NCI-H526 treated with DMSO at 0.1 percent for 48 hours (cell line): ENCODE measurements around the gene L3MBTL1.

Experiments
- DNase-seq: peaks from one replicate; lab custom pipeline; 2025; lab: John Stamatoyannopoulos, UW

Gene L3MBTL1

DNA sequence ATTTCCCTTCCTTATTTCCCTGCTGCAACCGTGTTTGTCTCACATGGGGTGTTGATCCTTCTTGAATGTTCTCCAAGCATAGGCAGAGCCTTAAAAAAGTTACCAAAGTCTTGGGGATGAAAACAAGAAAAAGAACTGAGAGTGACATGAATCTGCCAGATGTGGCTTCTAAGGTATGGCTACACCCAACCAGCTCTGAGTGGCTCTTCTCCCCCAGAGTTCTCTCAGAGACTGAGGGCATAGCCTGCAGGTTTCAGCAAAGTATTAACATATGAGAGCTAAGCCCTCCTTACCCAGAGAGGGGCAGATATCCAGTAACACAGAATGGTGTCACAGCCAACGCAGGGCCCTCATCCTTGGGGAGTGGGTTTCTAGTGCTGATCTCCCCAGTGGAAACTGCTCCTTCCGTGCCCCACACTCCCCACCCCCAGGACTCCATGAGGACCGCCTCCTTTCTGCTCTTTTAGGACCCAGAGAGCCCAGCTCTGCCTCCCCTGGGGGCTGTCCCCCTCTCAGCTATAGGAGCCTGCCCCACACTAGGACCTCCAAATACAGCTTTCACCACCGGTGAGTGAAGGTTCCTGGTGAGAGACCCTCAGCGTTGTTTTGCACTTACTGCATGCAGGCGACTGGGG lies 28.0 kb downstream of the L3MBTL1 start:
- no peak for DNase-seq

DNA sequence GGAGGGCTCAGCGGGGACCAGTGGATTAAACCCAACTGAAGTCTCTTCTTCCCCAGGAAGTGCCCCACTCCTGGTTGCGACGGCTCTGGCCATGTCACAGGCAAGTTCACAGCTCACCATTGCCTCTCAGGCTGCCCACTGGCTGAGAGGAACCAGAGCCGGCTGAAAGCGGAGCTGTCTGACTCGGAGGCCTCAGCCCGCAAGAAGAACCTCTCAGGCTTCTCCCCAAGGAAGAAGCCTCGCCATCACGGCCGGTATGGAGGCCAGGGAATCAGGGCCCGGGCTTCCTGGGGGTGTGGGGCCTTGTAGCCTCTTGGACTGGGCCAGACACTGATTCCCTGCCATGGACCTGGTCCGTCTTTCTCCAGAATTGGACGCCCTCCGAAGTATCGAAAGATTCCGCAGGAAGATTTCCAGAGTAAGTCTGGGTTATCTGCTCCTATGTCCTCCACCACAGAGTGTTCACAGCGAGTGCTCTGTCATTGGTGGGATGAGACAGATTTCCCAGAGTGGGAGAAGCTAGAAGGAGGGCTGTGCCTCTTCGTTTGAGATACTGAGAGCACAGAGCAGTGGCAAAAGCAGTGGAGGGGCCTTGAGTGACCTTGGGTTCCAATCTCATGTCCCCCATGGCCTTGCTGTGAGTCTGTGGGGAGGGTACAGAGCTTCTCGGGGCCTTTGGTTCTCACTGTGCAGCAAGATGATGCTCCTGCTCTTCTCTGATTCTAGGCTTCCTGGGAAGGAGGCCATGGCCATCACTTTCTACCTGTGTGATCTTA lies 28.7 kb downstream of the L3MBTL1 start:
- DNase-seq = no peak

DNA sequence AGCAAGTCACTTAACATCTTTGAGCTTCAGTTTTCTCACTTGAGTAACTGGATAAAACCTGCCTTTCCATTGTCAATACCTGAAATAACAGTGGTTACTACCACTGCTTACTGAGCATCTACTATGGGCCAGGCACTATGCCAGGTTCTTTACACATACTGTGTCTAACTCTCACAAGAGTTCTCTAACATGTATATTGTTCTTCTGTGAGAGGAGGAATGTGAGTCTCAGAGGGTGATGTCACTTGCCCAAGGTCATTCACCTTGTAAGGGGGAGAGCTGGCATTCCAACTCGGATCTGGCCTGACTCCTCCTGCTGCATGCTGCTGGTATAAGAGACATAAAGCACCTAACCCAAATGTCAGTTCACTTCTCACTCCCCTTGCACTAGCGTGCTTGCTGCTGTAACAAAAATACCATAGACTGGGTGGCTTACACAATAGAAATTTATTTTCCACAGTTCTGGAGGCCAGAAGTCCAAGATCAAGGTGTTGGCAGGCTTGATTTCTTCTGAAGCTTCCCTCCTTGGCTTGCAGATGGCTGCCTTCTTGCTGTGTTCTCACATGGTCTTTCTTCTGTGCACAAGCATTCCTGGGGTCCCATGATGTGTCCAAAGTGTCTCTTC lies 29.4 kb downstream of the L3MBTL1 start:
- no peak for DNase-seq

DNA sequence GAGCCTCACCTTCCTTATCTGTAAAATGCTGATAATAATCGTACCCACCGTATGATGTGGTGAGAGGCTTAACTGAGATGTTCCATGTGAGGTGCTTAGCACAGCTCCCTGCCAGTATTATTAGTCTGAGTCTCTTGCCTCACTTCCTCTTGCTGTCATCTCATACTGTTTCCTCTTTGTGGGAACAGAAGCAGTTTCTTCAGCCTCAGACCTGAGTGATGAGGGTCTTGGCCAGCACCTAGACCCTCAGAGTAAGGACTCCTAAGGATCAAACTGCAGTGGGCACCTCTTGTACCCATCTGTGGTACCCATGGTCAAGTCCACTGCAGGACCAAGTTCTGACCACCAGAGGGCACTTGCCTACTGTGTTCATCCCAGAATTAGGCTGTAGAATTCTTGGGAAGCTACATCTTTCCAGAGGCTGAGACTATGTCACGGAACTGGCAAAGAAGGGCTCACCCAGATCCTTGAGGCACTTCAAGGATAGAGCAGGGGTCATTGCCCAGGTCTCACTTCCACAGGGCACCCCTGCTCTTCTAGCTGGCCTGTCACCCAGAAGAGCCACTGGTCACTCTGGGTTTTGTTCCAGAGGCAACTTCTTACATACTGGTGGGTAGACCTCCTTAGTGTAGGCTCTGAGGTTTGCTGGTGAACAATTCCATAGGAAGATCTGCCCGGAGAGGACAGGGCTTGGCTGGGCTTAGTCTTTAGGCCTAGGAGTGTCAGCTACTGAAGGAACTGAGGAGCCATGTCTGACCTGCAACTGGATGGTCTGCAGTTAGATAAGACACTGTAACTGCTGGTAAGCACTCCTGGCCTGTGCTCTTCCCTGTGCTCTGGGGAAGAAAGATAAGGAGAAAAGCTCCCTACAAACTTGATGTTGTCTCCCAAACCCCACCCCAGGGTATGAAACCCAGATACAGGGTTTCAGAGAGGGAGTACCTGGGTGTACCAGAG lies 30.7 kb downstream of the L3MBTL1 start:
- DNase-seq = peak; percentile 22

DNA sequence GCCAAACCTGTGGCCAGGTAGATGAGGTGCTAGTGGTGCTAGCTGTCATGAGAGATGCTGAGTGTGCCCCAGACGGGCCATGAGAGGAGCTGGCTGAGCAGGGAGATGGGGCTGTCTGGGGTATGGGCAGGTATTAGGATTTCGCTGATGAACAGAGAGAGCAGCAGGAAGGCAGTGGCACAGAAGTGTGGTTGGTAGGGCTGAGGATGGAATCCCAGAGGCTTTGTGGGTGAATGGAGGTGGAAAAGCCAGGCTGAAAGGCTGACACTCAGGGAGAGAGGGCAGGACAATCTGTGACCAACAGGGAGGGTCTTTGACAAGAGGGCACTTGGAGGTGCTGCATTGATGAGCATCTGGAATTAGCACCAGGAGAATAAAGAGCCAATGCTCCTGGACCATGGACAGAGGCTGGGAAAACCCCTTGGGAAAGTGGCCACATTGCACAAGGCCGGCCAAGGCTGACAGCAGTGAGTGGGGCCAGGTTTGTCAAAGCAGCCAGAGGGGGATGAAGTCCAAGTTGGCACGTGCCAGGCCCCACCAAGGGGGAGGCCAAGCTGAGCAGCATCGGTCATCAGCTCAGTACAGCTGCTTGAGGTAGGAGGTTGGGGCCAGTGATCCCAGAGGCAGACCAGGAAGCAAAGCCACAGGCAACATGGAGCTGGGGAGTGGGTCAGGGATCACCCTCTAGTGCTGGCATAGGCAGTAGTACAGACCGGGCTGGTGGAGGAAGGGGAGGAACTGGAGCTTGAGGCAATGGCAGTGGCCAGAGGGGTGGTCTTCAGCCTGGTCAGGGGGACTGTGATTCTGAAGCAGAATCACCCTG lies 31.6 kb downstream of the L3MBTL1 start:
- DNase-seq = no peak

DNA sequence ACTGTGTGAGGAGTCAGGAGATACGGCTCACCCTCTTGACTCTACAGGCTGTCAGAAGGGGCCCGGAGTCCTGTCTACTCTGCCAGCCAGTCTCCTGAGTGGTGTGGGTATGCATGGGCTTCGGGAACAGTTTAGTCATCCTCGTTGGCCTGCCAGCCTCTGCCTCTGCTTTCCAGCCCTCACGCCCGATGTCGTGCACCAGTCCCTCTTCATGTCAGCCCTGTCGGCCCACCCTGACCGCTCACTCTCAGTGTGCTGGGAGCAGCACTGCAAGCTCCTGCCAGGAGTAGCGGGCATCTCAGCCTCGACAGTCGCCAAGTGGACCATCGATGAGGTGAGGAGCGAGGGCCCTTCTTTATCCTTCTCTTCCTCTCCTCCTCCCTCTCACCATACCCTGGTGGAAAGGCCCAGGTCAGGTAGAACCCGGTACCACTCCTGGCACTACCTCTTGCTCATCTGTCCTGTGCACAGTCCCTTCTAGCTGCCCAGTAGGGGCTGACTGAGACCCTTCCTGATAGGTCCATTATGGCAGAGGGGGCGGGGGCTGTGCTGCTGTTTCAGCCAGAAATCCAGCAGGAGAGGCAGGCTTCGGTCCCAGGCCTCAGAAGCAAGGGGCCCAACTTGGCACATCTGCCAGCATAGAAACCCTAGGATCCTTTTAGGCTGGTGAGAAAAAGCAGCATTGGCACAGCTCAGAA lies 32.6 kb downstream of the L3MBTL1 start:
- no peak for DNase-seq

DNA sequence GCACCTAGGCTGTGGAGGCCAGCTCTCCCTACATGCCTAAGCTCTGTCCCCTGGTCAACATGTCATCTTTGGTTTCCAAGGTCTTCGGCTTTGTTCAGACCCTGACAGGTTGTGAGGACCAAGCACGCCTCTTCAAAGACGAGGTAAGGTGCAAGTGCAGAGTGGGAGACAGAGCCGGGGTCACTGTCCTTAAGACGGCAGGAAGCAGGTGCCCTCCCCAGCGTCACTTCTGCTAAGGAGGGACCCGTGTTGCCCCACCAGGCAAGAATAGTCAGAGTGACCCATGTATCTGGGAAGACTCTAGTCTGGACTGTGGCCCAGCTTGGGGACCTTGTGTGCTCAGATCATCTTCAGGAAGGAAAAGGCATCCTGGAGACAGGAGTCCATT lies 33.2 kb downstream of the L3MBTL1 start:
- no peak for DNase-seq

DNA sequence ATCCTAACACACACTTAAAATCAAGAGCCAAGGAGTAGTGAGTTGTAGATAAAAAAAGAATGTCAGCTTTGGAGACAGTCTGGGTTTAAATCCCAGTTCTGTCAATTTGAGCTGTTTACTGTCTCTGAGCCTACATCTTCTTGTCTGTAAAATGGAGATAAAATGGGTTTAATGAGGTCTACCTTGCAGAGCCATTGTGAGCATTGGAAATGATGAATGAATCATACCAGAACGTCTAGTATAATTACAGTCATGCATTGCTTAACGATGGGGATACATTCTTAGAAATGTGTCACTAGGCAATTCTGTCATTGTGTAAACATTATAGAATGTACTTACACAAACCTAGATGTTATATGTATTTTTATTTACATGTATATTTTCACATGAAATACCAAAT lies 33.7 kb downstream of the L3MBTL1 start:
- no peak for DNase-seq

DNA sequence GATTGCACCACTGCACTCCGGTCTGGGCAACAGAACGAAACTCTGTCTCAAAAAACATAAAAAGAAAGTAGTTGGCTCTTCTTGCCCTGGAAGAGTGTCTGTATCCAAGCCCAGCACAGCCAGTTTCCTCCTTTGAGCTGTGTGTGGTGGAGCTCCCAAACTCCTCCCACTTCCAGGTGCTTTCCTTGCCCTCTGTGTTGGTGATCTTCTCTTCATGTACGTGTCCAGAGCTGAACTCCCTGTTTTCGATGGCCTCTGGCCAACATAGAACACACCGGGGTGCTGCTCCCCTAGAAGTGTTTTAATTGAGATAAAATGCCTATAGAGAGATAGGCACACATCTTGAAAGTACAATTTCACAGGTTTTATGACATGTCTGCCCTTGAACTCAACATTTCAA lies 34.7 kb downstream of the L3MBTL1 start:
- DNase-seq = no peak

DNA sequence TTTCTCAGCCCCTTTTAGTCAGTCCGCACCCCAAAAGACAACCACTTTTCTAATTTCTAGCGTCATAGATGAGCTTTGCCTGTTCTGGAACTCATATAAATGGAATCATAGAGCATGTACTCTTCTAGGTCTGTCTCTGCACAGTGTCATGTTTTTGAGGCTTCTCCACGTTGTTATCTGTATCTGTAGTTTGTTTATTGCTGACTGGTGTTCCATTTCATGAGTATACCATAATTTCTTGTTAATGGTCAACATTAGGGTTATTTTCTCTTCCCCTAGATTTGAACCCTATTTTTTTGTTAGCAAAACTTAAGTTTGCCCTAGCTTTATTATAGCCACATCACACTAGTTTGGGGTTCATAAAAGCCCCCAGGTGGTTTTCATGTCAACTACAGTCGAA lies 35.2 kb downstream of the L3MBTL1 start:
- DNase-seq = no peak

DNA sequence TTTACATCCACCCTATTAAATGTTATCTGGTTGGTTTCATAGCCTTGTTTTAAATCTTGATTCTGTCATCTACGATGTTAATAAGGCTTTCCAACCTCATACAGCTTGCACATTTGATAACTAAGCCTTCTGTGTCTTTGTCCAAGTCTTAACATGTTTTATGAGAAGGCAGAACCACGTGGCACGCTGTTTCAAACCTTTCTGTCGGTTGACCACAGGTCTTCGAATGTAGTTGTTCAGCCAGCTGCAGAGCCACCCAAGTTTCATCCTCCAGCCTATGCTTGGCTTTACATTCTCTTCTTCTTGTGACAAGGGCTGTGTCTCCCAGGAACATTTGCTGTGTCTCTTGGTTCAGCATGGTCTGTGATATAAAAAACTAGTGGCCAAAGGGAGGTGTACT lies 35.6 kb downstream of the L3MBTL1 start:
- no peak for DNase-seq

DNA sequence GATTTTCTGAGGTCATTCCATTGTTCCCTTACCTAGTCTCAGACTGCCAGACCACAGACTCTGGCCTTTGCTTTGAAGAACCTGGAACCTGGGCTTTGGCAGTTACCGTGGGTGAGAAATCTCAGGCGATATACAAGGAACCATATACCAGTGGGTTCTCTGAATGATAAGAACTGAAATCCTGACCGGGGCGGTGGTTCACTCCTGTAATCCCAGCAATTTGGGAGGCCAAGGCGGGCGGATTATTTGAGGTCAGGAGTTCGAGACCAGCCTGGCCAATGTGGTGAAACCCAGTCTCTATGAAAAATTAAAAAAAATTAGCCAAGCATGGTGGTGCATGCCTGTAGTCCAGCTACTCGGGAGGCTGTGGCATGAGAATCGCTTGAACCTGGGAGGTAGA lies 37.0 kb downstream of the L3MBTL1 start:
- no peak for DNase-seq

DNA sequence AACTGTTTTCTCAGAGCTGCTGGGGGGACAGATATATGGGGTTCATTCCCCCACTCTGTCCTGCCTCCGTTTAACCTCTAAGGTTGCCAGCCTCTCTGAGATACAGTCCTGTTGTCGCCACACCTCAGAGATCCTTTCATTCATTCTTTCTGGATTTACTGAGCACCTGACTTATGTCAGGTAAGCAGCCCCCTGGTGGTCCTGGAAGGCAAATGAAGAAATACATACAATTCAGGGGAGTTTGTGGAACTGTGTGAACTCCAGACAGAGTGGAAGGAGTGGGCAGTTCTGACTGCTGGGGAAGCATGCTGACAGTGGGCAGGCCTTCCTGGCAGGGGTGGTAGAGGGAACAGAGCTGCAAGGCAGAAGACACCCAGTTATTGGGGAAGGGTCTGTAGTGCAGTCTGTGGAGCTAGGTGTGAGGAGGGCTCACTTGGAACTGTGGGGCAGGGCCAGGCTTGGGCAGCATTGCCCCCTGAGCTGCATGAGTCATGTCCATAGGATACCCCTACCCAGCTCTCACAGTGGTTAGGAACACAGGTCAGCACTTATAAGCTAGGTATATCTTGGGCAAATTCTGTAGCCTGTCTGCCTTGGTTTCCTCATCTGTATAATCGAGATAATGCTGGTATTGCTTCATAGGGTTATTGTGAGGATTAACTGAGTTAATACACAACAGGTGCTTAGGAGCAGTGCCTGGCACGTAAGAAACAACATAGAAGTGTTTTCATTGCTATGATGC lies 38.5 kb downstream of the L3MBTL1 start:
- DNase-seq = no peak

DNA sequence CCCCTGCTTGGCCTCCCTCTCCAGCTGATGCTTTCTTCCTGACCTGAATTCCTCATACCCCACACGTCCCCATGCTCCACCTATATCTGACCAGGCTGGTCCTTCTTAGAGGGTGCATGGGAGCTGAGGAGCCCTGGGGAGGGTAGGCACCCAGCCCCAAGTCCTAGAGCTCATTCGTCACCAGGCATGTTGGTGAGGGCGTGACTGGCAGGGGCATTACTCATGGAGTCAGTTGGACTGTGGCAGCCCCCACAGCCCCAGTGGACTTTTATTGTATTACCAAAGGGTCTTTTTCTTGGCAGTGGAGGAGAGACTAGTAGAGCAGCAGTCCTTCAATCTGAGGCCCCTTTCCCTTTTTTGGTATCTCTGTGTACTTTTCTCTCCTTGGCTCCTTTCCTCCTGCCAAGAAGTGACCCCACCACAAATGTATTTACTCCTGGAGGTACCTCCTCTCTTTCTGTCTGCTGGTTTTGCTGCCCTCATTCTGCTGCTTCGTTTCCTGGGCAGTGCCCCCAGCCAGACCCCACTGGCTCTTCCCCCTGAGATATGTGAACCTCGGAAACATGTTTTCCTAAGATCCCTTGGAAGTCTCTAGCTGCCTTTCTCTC lies 40.9 kb downstream of the L3MBTL1 start:
- no peak for DNase-seq

DNA sequence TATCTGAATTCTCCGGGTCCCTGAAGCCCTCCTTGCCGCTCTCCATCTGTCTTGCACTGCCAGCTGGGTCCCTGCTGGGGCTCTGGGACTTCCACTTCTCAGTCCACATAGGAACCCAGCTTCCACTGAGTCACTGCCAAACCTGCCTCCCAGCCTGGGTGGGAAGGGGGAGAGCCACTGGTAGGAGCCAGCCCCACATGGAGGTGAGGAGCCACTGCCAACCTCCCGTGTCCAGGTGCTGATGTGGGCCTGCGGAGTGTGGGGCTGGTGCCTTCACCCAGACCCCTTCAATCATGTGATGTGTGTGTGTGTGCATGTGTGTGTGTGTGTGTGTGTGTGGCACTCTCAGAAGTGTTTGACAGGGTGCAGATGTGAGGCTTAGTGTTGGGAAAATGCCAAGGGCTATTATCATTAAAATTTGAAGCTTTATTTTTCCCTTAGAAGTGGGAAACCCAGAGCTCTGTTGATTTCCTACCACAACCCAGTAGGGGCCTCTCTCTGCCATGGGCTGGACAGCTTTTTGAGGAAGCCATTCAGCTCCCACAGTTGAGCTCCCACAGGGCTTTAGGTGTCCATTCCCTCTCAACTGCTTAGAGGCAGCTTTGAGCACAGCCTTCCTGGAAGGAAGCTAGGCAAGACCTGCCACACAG lies 42.0 kb downstream of the L3MBTL1 start:
- DNase-seq = no peak

DNA sequence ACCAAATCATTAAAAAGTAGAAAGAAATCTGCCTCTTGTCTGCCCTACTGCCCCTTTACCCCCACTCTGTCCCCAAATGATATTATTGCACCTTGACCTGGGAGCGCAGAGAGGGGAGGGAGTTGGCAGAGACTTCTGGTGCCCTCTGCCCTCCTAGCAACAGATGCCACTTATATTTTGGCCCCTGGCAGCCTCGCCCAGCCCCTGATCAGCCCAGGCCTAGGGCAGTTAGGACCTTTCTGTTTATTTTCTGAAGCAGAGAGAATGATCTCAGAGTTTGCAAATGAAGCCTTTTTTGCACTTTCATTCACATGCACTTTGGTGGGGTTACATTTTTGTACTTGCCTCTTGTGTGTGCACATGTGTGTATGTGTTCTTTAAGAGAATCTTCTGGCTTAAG lies 43.0 kb downstream of the L3MBTL1 start:
- DNase-seq = no peak

DNA sequence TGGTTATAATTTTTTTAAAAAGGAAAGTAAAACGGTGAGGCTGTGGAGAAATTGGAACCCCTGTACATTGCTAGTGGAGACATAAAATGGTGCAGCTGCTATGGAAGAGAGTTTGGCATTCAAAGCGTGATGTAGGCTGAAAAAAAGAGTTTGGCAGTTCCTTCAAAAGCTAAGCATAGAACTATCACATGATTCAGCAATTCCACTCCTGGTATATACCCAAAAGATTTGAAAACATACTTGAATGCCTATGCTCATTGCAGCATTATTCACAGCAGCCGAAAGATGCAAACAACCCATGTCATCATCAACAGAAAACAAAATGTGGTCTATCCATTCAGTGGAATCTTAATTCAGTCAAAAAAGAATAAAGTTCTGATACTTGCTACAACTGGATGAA lies 46.9 kb downstream of the L3MBTL1 start:
- DNase-seq = no peak

DNA sequence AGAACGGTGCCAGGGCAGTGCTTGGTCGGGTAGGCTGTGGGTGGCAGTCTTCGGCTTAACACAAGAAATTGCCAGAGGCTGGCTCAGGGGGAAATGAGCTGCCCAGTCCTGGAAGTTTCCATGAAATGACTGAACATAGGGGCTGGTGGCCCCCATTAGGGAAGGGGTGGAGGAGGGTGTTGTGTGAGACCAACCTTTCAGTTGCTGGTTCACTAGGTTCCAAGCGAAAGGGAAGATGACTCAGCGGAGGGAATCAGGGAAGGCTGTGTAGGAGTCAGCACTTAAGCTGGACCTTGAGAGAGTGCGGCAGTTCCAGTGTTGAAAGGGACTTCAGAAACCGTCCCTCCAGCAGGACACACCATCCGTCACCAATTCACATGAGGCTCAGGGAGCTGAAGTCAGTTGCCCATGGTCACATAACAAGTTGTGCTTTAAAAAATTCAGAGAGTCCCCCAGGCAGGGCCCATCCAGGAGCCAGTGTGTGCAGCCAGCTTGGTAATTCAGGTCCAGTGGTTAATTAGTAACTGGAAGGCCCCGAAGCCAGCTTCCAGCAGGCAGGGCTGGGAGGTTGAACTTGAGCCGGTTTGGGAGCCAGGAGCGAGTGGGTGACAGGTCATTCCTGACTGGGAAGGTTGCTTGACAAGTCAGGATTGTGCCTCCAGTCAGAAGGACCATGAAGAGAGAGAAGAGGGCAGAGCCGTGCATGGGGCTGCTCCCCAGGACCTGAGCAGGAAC lies 51.1 kb downstream of the L3MBTL1 start, which contains the start of gene SGK2:
Gene SGK2, plus strand, starts transcription at position 616 of the 735 bp plus-strand sequence. CDS start 7,469 bp downstream, outside the sequence.
- DNase-seq = peak; percentile 18
